ENCODE data around the gene UBE2J2. TPM values are rescaled to one million over a fixed set of nuclear protein-coding genes. Genes with fewer than 3 reads are reported as not detected.
A peak's percentile ranks its signal among the peaks of the same experiment; 100 is the strongest.

The UBE2J2 gene
- total RNA-seq, 2 donors from 2014 or later = 69.9 to 72.7 TPM

GRCh38 chr1:1304331-1305299 lies 31.0 kb upstream of the UBE2J2 start:
- Mint-ChIP-seq H3K36me3 (ENCODE audit: low read depth) (no peaks in the 10 kb centered on the region), H3K9me3 (no peaks in the 10 kb centered on the region), H3K27me3 (ENCODE audit: insufficient read depth) (no peaks in the 10 kb centered on the region), H3K4me1 (peaks cover 15% of the 10 kb centered on the region), H3K4me3 (peak overlapping the region; percentile 20), H3K27ac (peak overlapping the region; percentile 44)
- peak overlapping the region; percentile 76 for H3K27ac ChIP-seq (ENCODE audit: low read depth, low read length)
- 36 to 56% methylated on average over 16 to 29 of the region's 29 CpGs for WGBS, 2 experiments (ENCODE audit: insufficient coverage in 1 of 2, insufficient read length in 1 of 2)
- H3K36me3 ChIP-seq (ENCODE audit: control insufficient read depth, insufficient read depth, low read length) = no peaks in the 10 kb centered on the region
- peaks cover 20% of the 10 kb centered on the region for H3K4me1 ChIP-seq (ENCODE audit: control insufficient read depth, insufficient read depth, low read length)
- H3K27me3 ChIP-seq (ENCODE audit: control insufficient read depth, insufficient read depth, low read length, poor library complexity, severe bottlenecking) = no peaks in the 10 kb centered on the region
- H3K4me3 ChIP-seq (ENCODE audit: low read length) = no peak overlapping the region
- DNase-seq = peak; percentile 91
- no peaks in the 10 kb centered on the region for H3K9me3 ChIP-seq (ENCODE audit: control insufficient read depth, low read length)
- no peak overlapping the region for H3K9ac ChIP-seq (ENCODE audit: extremely low read depth, low read length, poor library complexity, severe bottlenecking)
- no peak for TF ChIP-seq CTCF (conservative IDR thresholded peaks at IDR 0.05)

GRCh38 chr1:1303736-1304135 lies 30.1 kb upstream of the UBE2J2 start:
- Histone ChIP-seq H3K4me1 (ENCODE audit: control insufficient read depth, insufficient read depth, low read length) (peaks cover 20% of the 10 kb centered on the region), H3K36me3 (ENCODE audit: control insufficient read depth, insufficient read depth, low read length) (no peaks in the 10 kb centered on the region), H3K4me3 (ENCODE audit: low read length) (no peak overlapping the region), H3K9ac (ENCODE audit: extremely low read depth, low read length, poor library complexity, severe bottlenecking) (no peak overlapping the region), H3K27ac (ENCODE audit: low read depth, low read length) (peak overlapping the region; percentile 76), H3K27me3 (ENCODE audit: control insufficient read depth, insufficient read depth, low read length, poor library complexity, severe bottlenecking) (no peaks in the 10 kb centered on the region), H3K9me3 (ENCODE audit: control insufficient read depth, low read length) (no peaks in the 10 kb centered on the region)
- Mint-ChIP-seq H3K36me3 (ENCODE audit: low read depth) (no peaks in the 10 kb centered on the region), H3K27ac (no peak overlapping the region), H3K4me1 (peaks cover 15% of the 10 kb centered on the region), H3K4me3 (no peak overlapping the region), H3K9me3 (no peaks in the 10 kb centered on the region), H3K27me3 (ENCODE audit: insufficient read depth) (no peaks in the 10 kb centered on the region)
- WGBS, 2 experiments (ENCODE audit: insufficient coverage in 1 of 2, insufficient read length in 1 of 2) = 93% methylated on average over 13 of the region's 13 CpGs; no CpG with 5 or more reads in 1 of the 2 experiments
- DNase-seq = no peak
- TF ChIP-seq CTCF (conservative IDR thresholded peaks at IDR 0.05) = no peak

GRCh38 chr1:1302951-1303509 lies 29.4 kb upstream of the UBE2J2 start:
- Mint-ChIP-seq H3K36me3 (ENCODE audit: low read depth) (no peaks in the 10 kb centered on the region), H3K9me3 (no peaks in the 10 kb centered on the region)
- no peak overlapping the region for H3K27ac ChIP-seq (ENCODE audit: low read depth, low read length)

More at GRCh38 chr1:1302951-1303509, 29.4 kb upstream of the UBE2J2 start:
- WGBS, 2 experiments (ENCODE audit: insufficient coverage in 1 of 2, insufficient read length in 1 of 2) = 91 to 94% methylated on average over 18 to 31 of the region's 31 CpGs
- Histone ChIP-seq H3K4me1 (ENCODE audit: control insufficient read depth, insufficient read depth, low read length) (peaks cover 20% of the 10 kb centered on the region), H3K9ac (ENCODE audit: extremely low read depth, low read length, poor library complexity, severe bottlenecking) (no peak overlapping the region), H3K4me3 (ENCODE audit: low read length) (no peak overlapping the region), H3K27me3 (ENCODE audit: control insufficient read depth, insufficient read depth, low read length, poor library complexity, severe bottlenecking) (no peaks in the 10 kb centered on the region), H3K9me3 (ENCODE audit: control insufficient read depth, low read length) (no peaks in the 10 kb centered on the region), H3K36me3 (ENCODE audit: control insufficient read depth, insufficient read depth, low read length) (no peaks in the 10 kb centered on the region)
- no peak overlapping the region for H3K4me3 Mint-ChIP-seq
- TF ChIP-seq CTCF (conservative IDR thresholded peaks at IDR 0.05) = no peak
- peaks cover 15% of the 10 kb centered on the region for H3K4me1 Mint-ChIP-seq
- no peak for DNase-seq
- no peak overlapping the region for H3K27ac Mint-ChIP-seq
- no peaks in the 10 kb centered on the region for H3K27me3 Mint-ChIP-seq (ENCODE audit: insufficient read depth)
